Panc1 (cell line): ENCODE data around the gene TMEM141. TPM values are rescaled to one million over a fixed set of nuclear protein-coding genes. Genes with fewer than 3 reads are reported as not detected.

Experiments used
- ATAC-seq: fragments of 200-7000 bp; cut with Tn5 transposase; 2 replicates; pipeline ENCODE4 v1.9.1; 2020; ENCODE audit warnings: mild to moderate bottlenecking, moderate library complexity
- BruUV-seq: library from RNA; stranded (reverse); fragments of 400-500 nt; replicated peaks from 2 replicates; lab custom pipeline; 2021; lab: Mats Ljungman, UMichigan
- CTCF ChIA-PET: fragments of 300-600 bp; sonication (Branson Sonifier 250); formaldehyde crosslinking; loops from one replicate; lab custom pipeline; 2022; ENCODE audit warnings: antibody characterized with exemption; lab: Charles Lee
- POLR2A ChIA-PET: fragments of 300-600 bp; sonication (Branson Sonifier 250); formaldehyde crosslinking; loops from one replicate; lab custom pipeline; 2022; ENCODE audit warnings: antibody characterized with exemption; lab: Charles Lee
- DNase-seq: peaks from one replicate; pipeline ENCODE4 v3.0.0-alpha.2; 2010; ENCODE audit warnings: low read depth, low spot score
- H3K27ac ChIP-seq: 2 replicates; pipeline ENCODE4 v1.5.1; 2011; ENCODE audit warnings: mild to moderate bottlenecking, low read length, inconsistent platforms
- H3K27me3 ChIP-seq: fragments of 200-500 bp; sonication (Bioruptor generic); 2 replicates; pipeline ENCODE4 v1.6.0; 2014; ENCODE audit warnings: low read length, inconsistent platforms; ENCODE audit not compliant: control insufficient read depth, insufficient read depth
- H3K36me3 ChIP-seq: fragments of 200-500 bp; sonication (Bioruptor generic); 2 replicates; pipeline ENCODE4 v1.5.1; 2014; ENCODE audit warnings: inconsistent platforms, mild to moderate bottlenecking, low read length, moderate library complexity; ENCODE audit not compliant: control insufficient read depth, insufficient read depth
- H3K4me1 ChIP-seq: 2 replicates; pipeline ENCODE4 v1.5.1; 2011; ENCODE audit warnings: inconsistent platforms, mild to moderate bottlenecking, low read length, moderate library complexity; ENCODE audit not compliant: control insufficient read depth, insufficient read depth
- H3K4me3 ChIP-seq, 2 experiments: 2 replicates each; pipeline ENCODE4 v1.5.1; 2011 to 2012; ENCODE audit warnings: low read depth in 2 of 2, low read length in 2 of 2, mild to moderate bottlenecking in 2 of 2, inconsistent platforms in 1 of 2, moderate library complexity in 1 of 2
- H3K9me3 ChIP-seq: fragments of 200-500 bp; sonication (Bioruptor generic); 2 replicates; pipeline ENCODE4 v1.5.1; 2014; ENCODE audit warnings: low read depth, mild to moderate bottlenecking, inconsistent platforms, low read length, moderate library complexity; ENCODE audit not compliant: control insufficient read depth, insufficient read depth
- CTCF ChIP-seq: fragments of 450-650 bp; IDR thresholded peaks from 2 replicates; pipeline ENCODE4 v1.5.1; 2017; ENCODE audit warnings: mild to moderate bottlenecking
- POLR2AphosphoS5 ChIP-seq: IDR thresholded peaks from 2 replicates; pipeline ENCODE4 v1.6.1; 2012; ENCODE audit warnings: mild to moderate bottlenecking, low read depth, low read length, moderate library complexity
- REST ChIP-seq, 2 experiments: IDR thresholded peaks; 2 replicates each; pipeline ENCODE4 v1.6.1; 2011 to 2012; ENCODE audit warnings: low read depth in 2 of 2, control low read depth in 1 of 2, low read length in 1 of 2, mild to moderate bottlenecking in 1 of 2, moderate library complexity in 1 of 2; ENCODE audit not compliant: insufficient read depth in 1 of 2
- SIN3A ChIP-seq: IDR thresholded peaks from 2 replicates; pipeline ENCODE4 v1.6.1; 2012; ENCODE audit warnings: low read depth, mild to moderate bottlenecking, low read length, moderate library complexity, borderline replicate concordance; ENCODE audit not compliant: insufficient read depth
- TCF7L2 ChIP-seq: IDR thresholded peaks from 2 replicates; pipeline ENCODE4 v1.6.1; 2011; ENCODE audit warnings: mild to moderate bottlenecking, low read depth, low read length, inconsistent platforms
- in situ Hi-C: cut with HindIII; loops from 2 replicates; pipeline ENCODE4 v1.10.0; 2016; ENCODE audit warnings: low sequenced_read_pairs, low pct_unique_long_range_greater_than_20kb
- intact Hi-C: fragments of 100-400 bp; cut with micrococcal nuclease; formaldehyde crosslinking; loops from one replicate; pipeline ENCODE4 v1.10.0; 2022; ENCODE audit not compliant: unreplicated experiment
- total RNA-seq: library from RNA; stranded (reverse); gene quantifications from one replicate; pipeline ENCODE4 v1.2.1, GENCODE V29; 2021; ENCODE audit not compliant: unreplicated experiment

TMEM141 gene
- total RNA-seq, 1 experiment from 2014 or later: 53.5 TPM

GRCh38 chr9:136838314-136839228 is 47.4 kb downstream of the TMEM141 start:
- ChIA-PET POLR2A (no interaction called here), CTCF (interaction anchor here (0.6 kb wide), 1 partner anchor 14 kb away, joined by 5 read pairs; no protein-coding TSS in a partner anchor)
- DNase-seq (no peak), ATAC-seq (no peak)
- in situ Hi-C loops: no loop called here
- intact Hi-C loops: no loop called here
- no TSS peak for BruUV-seq
- no peaks in the 10 kb centered on the region for H3K36me3 ChIP-seq
- H3K9me3 ChIP-seq: no peaks in the 10 kb centered on the region
- no peaks in the 10 kb centered on the region for H3K27me3 ChIP-seq
- peaks cover 26% of the 10 kb centered on the region for H3K4me1 ChIP-seq
- H3K4me3 ChIP-seq: no peak overlapping the region
- H3K27ac ChIP-seq: no peak overlapping the region
- TF ChIP-seq SIN3A (no peak), TCF7L2 (no peak), REST (IDR thresholded peaks at IDR 0.05; ENCODE audit: insufficient read depth in 1 of 2, low read depth in 2 of 2, low read length in 1 of 2) (no peak), CTCF (no peak), POLR2AphosphoS5 (no peak)

GRCh38 chr9:136839229-136840139 is 48.3 kb downstream of the TMEM141 start:
- Histone ChIP-seq H3K27me3 (no peaks in the 10 kb centered on the region), H3K4me3 (no peak overlapping the region), H3K36me3 (no peaks in the 10 kb centered on the region), H3K9me3 (no peaks in the 10 kb centered on the region), H3K27ac (peak overlapping the region; percentile 76), H3K4me1 (peaks cover 26% of the 10 kb centered on the region)
- no peak for TF ChIP-seq SIN3A
- no peak for TF ChIP-seq REST (IDR thresholded peaks at IDR 0.05; ENCODE audit: insufficient read depth in 1 of 2, low read depth in 2 of 2, low read length in 1 of 2)
- no peak for TF ChIP-seq CTCF
- TF ChIP-seq TCF7L2: no peak
- no peak for TF ChIP-seq POLR2AphosphoS5
- in situ Hi-C loops (no loop called here), intact Hi-C loops (no loop called here)
- no peak for DNase-seq
- POLR2A ChIA-PET: interaction anchor here (0.6 kb wide), 1 partner anchor 112 kb away, joined by 4 read pairs; no protein-coding TSS in a partner anchor
- BruUV-seq: no TSS peak
- CTCF ChIA-PET: interaction anchor here (0.6 to 1.0 kb wide), 2 partner anchors 15 to 109 kb away, joined by 3 to 5 read pairs; no protein-coding TSS in a partner anchor
- ATAC-seq: no peak
